IMR-90 (cell line): ENCODE measurements around the gene NGEF. TPM values are rescaled to one million over a fixed set of nuclear protein-coding genes. Genes with fewer than 3 reads are reported as not detected.

Experiments
- ATAC-seq: fragments of 200-7000 bp; cut with Tn5 transposase; 2 replicates; pipeline ENCODE4 v1.9.1; 2020; ENCODE audit warnings: low read depth, mild to moderate bottlenecking, moderate library complexity
- BruUV-seq: library from RNA; stranded (reverse); fragments of 400-500 nt; replicated peaks from 2 replicates; lab custom pipeline; 2021; lab: Mats Ljungman, UMichigan
- CTCF ChIA-PET: fragments of 300-600 bp; formaldehyde crosslinking; extraction: SDS; loops from one replicate; lab custom pipeline; 2021; ENCODE audit warnings: antibody characterized with exemption; lab: Yijun Ruan, JAX
- POLR2A ChIA-PET: fragments of 300-600 bp; sonication (Branson Sonifier 250); formaldehyde crosslinking; loops from one replicate; lab custom pipeline; 2022; ENCODE audit warnings: antibody characterized with exemption; ENCODE audit not compliant: unreplicated experiment; lab: Charles Lee
- DNase-seq: peaks from one replicate; pipeline ENCODE4 v3.0.0; 2013
- H2AFZ ChIP-seq: replicated peaks from 2 replicates; pipeline ENCODE3; 2013; ENCODE audit warnings: low read length, mild to moderate bottlenecking; ENCODE audit not compliant: poor library complexity
- H2AK5ac ChIP-seq: 2 replicates; pipeline ENCODE4 v1.6.1; 2013; ENCODE audit warnings: low read depth, low read length, inconsistent platforms
- H2AK9ac ChIP-seq: replicated peaks from 2 replicates; pipeline ENCODE3; 2013; ENCODE audit warnings: mild to moderate bottlenecking, low read depth, low read length, moderate library complexity; ENCODE audit not compliant: poor library complexity
- H2BK120ac ChIP-seq: 2 replicates; pipeline ENCODE4 v1.6.1; 2013; ENCODE audit warnings: low read depth, low read length, inconsistent platforms
- H2BK15ac ChIP-seq: 3 replicates; pipeline ENCODE4 v1.6.1; 2013; ENCODE audit warnings: low read depth, low read length, inconsistent platforms
- H2BK20ac ChIP-seq: 2 replicates; pipeline ENCODE4 v1.6.1; 2013; ENCODE audit warnings: low read depth, mild to moderate bottlenecking, inconsistent platforms, low read length, moderate library complexity
- H2BK5ac ChIP-seq: 2 replicates; pipeline ENCODE4 v1.6.1; 2013; ENCODE audit warnings: mild to moderate bottlenecking, low read depth, low read length, inconsistent platforms; ENCODE audit not compliant: poor library complexity, severe bottlenecking
- H3K14ac ChIP-seq: replicated peaks from 2 replicates; pipeline ENCODE4 v1.6.1; 2013; ENCODE audit warnings: low read depth, low read length, inconsistent platforms
- H3K18ac ChIP-seq: 2 replicates; pipeline ENCODE4 v1.6.1; 2013; ENCODE audit warnings: low read depth, low read length, control low read depth
- H3K23ac ChIP-seq: 2 replicates; pipeline ENCODE4 v1.6.1; 2013; ENCODE audit warnings: low read depth, low read length, inconsistent platforms
- H3K27ac ChIP-seq: 2 replicates; pipeline ENCODE4 v1.5.1; 2013; ENCODE audit warnings: mild to moderate bottlenecking, control low read depth, low read length; ENCODE audit not compliant: insufficient read depth
- H3K27me3 ChIP-seq: 2 replicates; pipeline ENCODE4 v1.6.1; 2013; ENCODE audit warnings: low read length; ENCODE audit not compliant: control insufficient read depth, insufficient read depth
- H3K36me3 ChIP-seq: 2 replicates; pipeline ENCODE4 v1.6.1; 2013; ENCODE audit warnings: low read length, mixed read lengths; ENCODE audit not compliant: control insufficient read depth, insufficient read depth
- H3K4ac ChIP-seq: 2 replicates; pipeline ENCODE4 v1.6.1; 2013; ENCODE audit warnings: low read depth, low read length, inconsistent platforms
- H3K4me1 ChIP-seq: 2 replicates; pipeline ENCODE4 v1.6.1; 2013; ENCODE audit warnings: low read length, mixed read lengths; ENCODE audit not compliant: control insufficient read depth, insufficient read depth
- H3K4me2 ChIP-seq: 2 replicates; pipeline ENCODE4 v1.6.1; 2013; ENCODE audit warnings: low read depth, mild to moderate bottlenecking, control low read depth, low read length, moderate library complexity
- H3K4me3 ChIP-seq: 2 replicates; pipeline ENCODE4 v1.5.1; 2013; ENCODE audit warnings: low read depth, mild to moderate bottlenecking, control low read depth, low read length, moderate library complexity; ENCODE audit not compliant: insufficient read depth
- H3K56ac ChIP-seq: 2 replicates; pipeline ENCODE4 v1.6.1; 2013; ENCODE audit warnings: low read length, inconsistent platforms; ENCODE audit not compliant: insufficient read depth; ENCODE audit errors: extremely low read depth
- H3K79me1 ChIP-seq, 2 experiments: 2 replicates each; pipeline ENCODE4 v1.6.1; 2013; ENCODE audit warnings: low read length in 2 of 2, inconsistent platforms in 1 of 2, low read depth in 1 of 2
- H3K9ac ChIP-seq: 2 replicates; pipeline ENCODE4 v1.6.1; 2013; ENCODE audit warnings: low read depth, low read length, control low read depth
- H3K9me1 ChIP-seq: 2 replicates; pipeline ENCODE4 v1.6.1; 2013; ENCODE audit warnings: low read length, inconsistent platforms; ENCODE audit not compliant: insufficient read depth
- H3K9me3 ChIP-seq: 2 replicates; pipeline ENCODE4 v1.6.1; 2013; ENCODE audit warnings: low read length; ENCODE audit not compliant: control insufficient read depth, insufficient read depth
- H4K20me1 ChIP-seq: 2 replicates; pipeline ENCODE4 v1.6.1; 2013; ENCODE audit warnings: low read length, inconsistent platforms; ENCODE audit not compliant: insufficient read depth
- H4K5ac ChIP-seq: 2 replicates; pipeline ENCODE4 v1.6.1; 2013; ENCODE audit warnings: mild to moderate bottlenecking, low read depth, low read length, control low read depth
- H4K8ac ChIP-seq, 2 experiments: 2 replicates each; pipeline ENCODE4 v1.6.1; 2013; ENCODE audit warnings: low read depth in 2 of 2, low read length in 2 of 2, control low read depth in 1 of 2, inconsistent platforms in 1 of 2
- H4K91ac ChIP-seq: 2 replicates; pipeline ENCODE4 v1.6.1; 2013; ENCODE audit warnings: low read depth, low read length, inconsistent platforms; ENCODE audit not compliant: insufficient read depth
- CHD1 ChIP-seq: IDR thresholded peaks from 2 replicates; pipeline ENCODE4 v1.6.1; 2012; ENCODE audit warnings: low read depth, low read length, improper control_type of control experiment
- CTCF ChIP-seq: conservative IDR thresholded peaks from 2 replicates; pipeline ENCODE4 v1.5.1; 2012; ENCODE audit warnings: mild to moderate bottlenecking, low read depth, low read length, improper control_type of control experiment
- RAD21 ChIP-seq: IDR thresholded peaks from 2 replicates; pipeline ENCODE4 v1.6.1; 2012; ENCODE audit warnings: low read length, improper control_type of control experiment
- RFX5 ChIP-seq: IDR thresholded peaks from 2 replicates; pipeline ENCODE4 v1.8.0; 2012; ENCODE audit warnings: low read depth, mild to moderate bottlenecking, low read length, moderate library complexity
- WGBS, 2 experiments: methylation state at CpG; one replicate each; pipeline versions ENCODE4 v1.1.5 to v1.1.7; 2013; ENCODE audit warnings: missing lambda C conversion rate in 2 of 2; ENCODE audit not compliant: insufficient read length in 1 of 2; ENCODE audit errors: extremely low coverage in 2 of 2; 5-methylcytosine and 5-hydroxymethylcytosine counted together
- dilution Hi-C: fragments of 300-500 bp; cut with HindIII; formaldehyde crosslinking; loops from one replicate; pipeline ENCODE4 v1.14.3; 2018; ENCODE audit warnings: low sequenced_read_pairs; ENCODE audit not compliant: unreplicated experiment
- in situ Hi-C: fragments of 300-500 bp; cut with MboI; formaldehyde crosslinking; loops from 3 replicates; pipeline ENCODE4 v1.14.3; 2019; ENCODE audit warnings: low sequenced_read_pairs, inconsistent platforms, mixed read lengths
- intact Hi-C: fragments of 100-400 bp; cut with micrococcal nuclease; formaldehyde crosslinking; loops from 2 replicates; pipeline ENCODE4 v1.10.0; 2022
- polyA plus RNA-seq, 3 experiments: library from polyadenylated mRNA; depleted of rRNA; stranded (reverse); fragments of >200 nt; gene quantifications; 2 replicates each; pipeline ENCODE4 v1.2.3, GENCODE V29; 2012; ENCODE audit warnings: low replicate concordance in 1 of 3
- total RNA-seq: library from RNA; depleted of rRNA; stranded (reverse); fragments of >200 nt; gene quantifications from 2 replicates; pipeline ENCODE4 v1.2.3, GENCODE V29; 2012

Gene NGEF
- total and polyA plus RNA-seq, 2 of the 4 experiments (the other 2 are of a cell fraction) = 1.1 to 1.7 TPM

GRCh38 chr2:232876161-232876977 lies 136.7 kb downstream of the NGEF start:
- no peaks in the 10 kb centered on the region for H3K79me1 ChIP-seq
- no peak overlapping the region for H4K91ac ChIP-seq
- H3K56ac ChIP-seq = no peak overlapping the region
- no peak overlapping the region for H3K18ac ChIP-seq
- H2BK5ac ChIP-seq = no peak overlapping the region
- H3K9ac ChIP-seq = no peak overlapping the region
- no peak overlapping the region for H3K14ac ChIP-seq
- H3K4me2 ChIP-seq = peak overlapping the region; percentile 61
- no peak overlapping the region for H2BK120ac ChIP-seq
- H3K4me1 ChIP-seq = peaks cover 1% of the 10 kb centered on the region; the same call in 1 of the 2 replicates
- H3K9me1 ChIP-seq = no peaks in the 10 kb centered on the region
- no peak for DNase-seq
- no peak overlapping the region for H3K23ac ChIP-seq
- no peak overlapping the region for H3K27ac ChIP-seq
- intact Hi-C loops = no loop called here
- H2BK15ac ChIP-seq = no peak overlapping the region
- no peaks in the 10 kb centered on the region for H3K36me3 ChIP-seq
- H3K9me3 ChIP-seq = no peaks in the 10 kb centered on the region
- peak overlapping the region; percentile 38 for H3K4me3 ChIP-seq
- H2BK20ac ChIP-seq = no peak overlapping the region
- dilution Hi-C loops = no loop called here
- peaks cover 18% of the 10 kb centered on the region for H3K27me3 ChIP-seq
- H4K5ac ChIP-seq = no peak overlapping the region
- H4K8ac ChIP-seq = no peak overlapping the region
- in situ Hi-C loops = no loop called here
- H3K4ac ChIP-seq = no peak overlapping the region
- ChIA-PET CTCF (no interaction called here), POLR2A (no interaction called here)
- peak overlapping the region; percentile 78 for H2AFZ ChIP-seq
- 4% methylated on average over 59 of the region's 119 CpGs; no CpG with 5 or more reads in 1 of the 2 experiments for WGBS, 2 experiments
- H2AK9ac ChIP-seq = no peak overlapping the region
- no TSS peak for BruUV-seq
- H2AK5ac ChIP-seq = no peak overlapping the region
- peak; percentile 64 for ATAC-seq
- TF ChIP-seq CTCF = 0 out of 2 replicates have a peak, but pooled peaks have one; percentile 18
- no peak for TF ChIP-seq CHD1
- no peak for TF ChIP-seq RFX5
- no peak for TF ChIP-seq RAD21
- H4K20me1 ChIP-seq = no peaks in the 10 kb centered on the region; the same call in 1 of the 2 replicates
